GM21447 (cell line): Measurements from ENCODE around the gene TMEM145.
"Not testable (repeated sequence)": the region's sequence is repeated elsewhere in the genome, so short reads cannot be mapped to it uniquely, and the experiment has no call there.

Experiments
- ATAC-seq: cut with Tn5 transposase; IDR thresholded peaks from one replicate; pipeline ENCODE4 v1.9.1; 2021; ENCODE audit not compliant: unreplicated experiment

The TMEM145 gene

GRCh38 chr19:42313096-42313839 is at the start of gene TMEM145:
Gene TMEM145 (plus strand): TSS chr19:42313309. CDS start chr19:42313377, 68 bp downstream.
- no peak for ATAC-seq

- ATAC-seq = not testable (repeated sequence)
Measured at GRCh38 chr19:42266105-42266504, 47.0 kb upstream of the TMEM145 start.

GRCh38 chr19:42266928-42267603 is 46.0 kb upstream of the TMEM145 start:
- ATAC-seq = not testable (repeated sequence)

- no peak for ATAC-seq
Measured at GRCh38 chr19:42267644-42268141, 45.4 kb upstream of the TMEM145 start.

- ATAC-seq = peak; percentile 48
Measured at GRCh38 chr19:42268142-42268703, 44.9 kb upstream of the TMEM145 start.

GRCh38 chr19:42268704-42269477 is 44.2 kb upstream of the TMEM145 start, which contains the start of gene CIC:
Gene CIC (plus strand): TSS chr19:42269252. CDS start chr19:42271784, 2,532 bp downstream.
- ATAC-seq = peak; percentile 77

GRCh38 chr19:42269478-42270345 is 43.4 kb upstream of the TMEM145 start:
- ATAC-seq = no peak

- no peak for ATAC-seq
Measured at GRCh38 chr19:42270346-42271044, 42.6 kb upstream of the TMEM145 start.

GRCh38 chr19:42271045-42271419 is 42.1 kb upstream of the TMEM145 start:
- ATAC-seq = no peak

GRCh38 chr19:42271861-42272534 is 41.1 kb upstream of the TMEM145 start:
- no peak for ATAC-seq

- ATAC-seq = no peak
Measured at GRCh38 chr19:42272535-42272897, 40.6 kb upstream of the TMEM145 start.

GRCh38 chr19:42272989-42273406 is 40.1 kb upstream of the TMEM145 start:
- ATAC-seq = no peak

- no peak for ATAC-seq
Measured at GRCh38 chr19:42273407-42274064, 39.6 kb upstream of the TMEM145 start.

GRCh38 chr19:42274065-42274682 is 38.9 kb upstream of the TMEM145 start:
- ATAC-seq = no peak

GRCh38 chr19:42275103-42275502 is 38.0 kb upstream of the TMEM145 start:
- no peak for ATAC-seq

GRCh38 chr19:42275517-42275916 is 37.6 kb upstream of the TMEM145 start:
- ATAC-seq = no peak

GRCh38 chr19:42276284-42276683 is 36.8 kb upstream of the TMEM145 start:
- no peak for ATAC-seq

- ATAC-seq = no peak
Measured at GRCh38 chr19:42276821-42277220, 36.3 kb upstream of the TMEM145 start.
